ENCODE data around the gene SHROOM3.
"Not testable (repeated sequence)": the region's sequence is repeated elsewhere in the genome, so short reads cannot be mapped to it uniquely, and the experiment has no call there.

Gene SHROOM3

DNA sequence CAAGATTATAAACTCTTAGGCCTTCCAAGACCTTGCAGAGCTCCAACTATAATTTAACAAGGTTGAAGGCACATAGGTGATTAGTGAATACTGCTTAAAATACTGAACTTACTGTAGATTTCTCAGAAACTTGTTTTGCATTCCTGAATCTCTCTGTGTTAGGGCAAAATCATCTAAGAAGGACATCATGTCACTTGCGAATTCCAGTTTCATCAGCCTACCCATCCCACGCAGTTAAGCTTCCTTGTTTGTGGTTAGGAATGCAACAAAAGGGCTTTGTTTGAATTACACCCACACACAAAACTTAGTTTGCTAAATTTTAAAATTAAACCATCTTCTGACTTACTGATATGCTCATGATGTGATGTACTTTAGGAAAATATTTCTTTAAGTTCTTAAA is 288.9 kb downstream of the SHROOM3 start:
- no peak for DNase-seq (ENCODE audit: extremely low read depth, insufficient read length)
- Histone ChIP-seq H3K4me3 (replicated peaks; ENCODE audit: low read depth, low read length) (no peak overlapping the region), H3K36me3 (ENCODE audit: control insufficient read depth, insufficient read depth, low read length) (no peaks in the 10 kb centered on the region), H3K27me3 (replicated peaks; ENCODE audit: control insufficient read depth, insufficient read depth, low read length) (no peaks in the 10 kb centered on the region)
- TF ChIP-seq CTCF (IDR thresholded peaks at IDR 0.05; ENCODE audit: insufficient read depth, low read length, poor library complexity, severe bottlenecking): no peak

- Histone ChIP-seq H3K4me3 (replicated peaks; ENCODE audit: low read depth, low read length) (no peak overlapping the region), H3K27me3 (replicated peaks; ENCODE audit: control insufficient read depth, insufficient read depth, low read length) (no peaks in the 10 kb centered on the region), H3K36me3 (ENCODE audit: control insufficient read depth, insufficient read depth, low read length) (no peaks in the 10 kb centered on the region)
- no peak for DNase-seq (ENCODE audit: extremely low read depth, insufficient read length)
- no peak for TF ChIP-seq CTCF (IDR thresholded peaks at IDR 0.05; ENCODE audit: insufficient read depth, low read length, poor library complexity, severe bottlenecking)
Measured at GRCh38 chr4:76725039-76725438, 290.0 kb downstream of the SHROOM3 start.

- DNase-seq (ENCODE audit: extremely low read depth, insufficient read length): no peak
- H3K36me3 ChIP-seq (ENCODE audit: control insufficient read depth, insufficient read depth, low read length): no peaks in the 10 kb centered on the region
Measured at GRCh38 chr4:76726176-76726575, 291.1 kb downstream of the SHROOM3 start.

GRCh38 chr4:76726631-76727030 is 291.6 kb downstream of the SHROOM3 start:
- no peaks in the 10 kb centered on the region for H3K27me3 ChIP-seq (replicated peaks; ENCODE audit: control insufficient read depth, insufficient read depth, low read length)
- H3K36me3 ChIP-seq (ENCODE audit: control insufficient read depth, insufficient read depth, low read length): no peaks in the 10 kb centered on the region
- no peak for TF ChIP-seq CTCF (IDR thresholded peaks at IDR 0.05; ENCODE audit: insufficient read depth, low read length, poor library complexity, severe bottlenecking)
- H3K4me3 ChIP-seq (replicated peaks; ENCODE audit: low read depth, low read length): no peak overlapping the region
- DNase-seq (ENCODE audit: extremely low read depth, insufficient read length): no peak

More at GRCh38 chr4:76726176-76726575, 291.1 kb downstream of the SHROOM3 start:
- TF ChIP-seq CTCF (IDR thresholded peaks at IDR 0.05; ENCODE audit: insufficient read depth, low read length, poor library complexity, severe bottlenecking): no peak
- Histone ChIP-seq H3K4me3 (replicated peaks; ENCODE audit: low read depth, low read length) (no peak overlapping the region), H3K27me3 (replicated peaks; ENCODE audit: control insufficient read depth, insufficient read depth, low read length) (no peaks in the 10 kb centered on the region)

DNA sequence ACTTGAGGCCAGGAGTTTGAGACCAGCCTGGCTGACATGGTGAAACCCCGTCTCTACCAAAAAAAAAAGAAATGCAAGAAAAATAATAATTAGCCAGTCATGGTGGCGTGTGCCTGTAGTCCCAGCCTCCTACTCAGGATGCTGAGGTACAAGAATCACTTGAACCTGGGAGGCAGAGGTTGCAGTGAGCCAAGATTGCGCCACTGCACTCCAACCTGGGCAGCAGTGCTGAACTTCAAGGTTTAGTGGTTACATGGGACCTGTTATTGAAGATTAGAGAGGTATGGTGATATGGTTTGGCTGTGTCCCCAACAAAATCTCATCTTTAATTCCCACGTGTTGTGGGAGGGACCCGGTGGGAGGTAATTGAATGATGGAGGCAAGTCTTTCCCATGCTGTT is 292.9 kb downstream of the SHROOM3 start:
- not testable (repeated sequence) for H3K27me3 ChIP-seq (replicated peaks; ENCODE audit: control insufficient read depth, insufficient read depth, low read length); H3K36me3 ChIP-seq (ENCODE audit: control insufficient read depth, insufficient read depth, low read length); H3K4me3 ChIP-seq (replicated peaks; ENCODE audit: low read depth, low read length); DNase-seq (ENCODE audit: extremely low read depth, insufficient read length)

DNA sequence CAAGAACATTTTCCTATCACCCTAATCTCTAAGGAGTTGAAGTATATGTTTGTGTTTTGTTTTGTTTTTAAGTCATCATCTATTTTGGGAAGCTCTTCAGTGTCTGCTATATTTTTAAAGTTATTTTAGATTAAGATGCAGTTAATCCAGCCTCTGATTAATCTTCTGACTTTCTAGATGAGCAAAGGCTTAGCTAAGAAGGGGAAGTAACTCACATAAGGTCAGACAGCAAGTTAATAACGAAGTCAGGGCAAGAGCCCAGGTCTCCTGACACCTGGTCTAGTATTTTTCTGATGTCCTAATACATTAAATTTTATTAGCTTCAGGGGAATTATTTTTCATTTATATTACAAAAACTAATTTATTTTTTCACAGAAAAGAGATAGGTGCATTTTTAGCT is 294.4 kb downstream of the SHROOM3 start:
- Histone ChIP-seq H3K4me3 (replicated peaks; ENCODE audit: low read depth, low read length) (no peak overlapping the region), H3K36me3 (ENCODE audit: control insufficient read depth, insufficient read depth, low read length) (no peaks in the 10 kb centered on the region), H3K27me3 (replicated peaks; ENCODE audit: control insufficient read depth, insufficient read depth, low read length) (no peaks in the 10 kb centered on the region)
- no peak for DNase-seq (ENCODE audit: extremely low read depth, insufficient read length)
- no peak for TF ChIP-seq CTCF (IDR thresholded peaks at IDR 0.05; ENCODE audit: insufficient read depth, low read length, poor library complexity, severe bottlenecking)

Data from GM06990 (cell line).